B cell (primary cell): Measurements from ENCODE around the gene CCL28. TPM values are rescaled to one million over a fixed set of nuclear protein-coding genes. Genes with fewer than 3 reads are reported as not detected.
"Not testable (repeated sequence)": the region's sequence is repeated elsewhere in the genome, so short reads cannot be mapped to it uniquely, and the experiment has no call there.

Experiments used
- ATAC-seq: fragments of 200-7000 bp; cut with Tn5 transposase; one replicate; pipeline ENCODE4 v1.10.0; 2021; ENCODE audit warnings: low read depth, mild to moderate bottlenecking, moderate number of reproducible peaks, moderate library complexity
- CTCF ChIA-PET: fragments of 350-600 bp; sonication (Branson Sonifier 250); formaldehyde crosslinking; loops from one replicate; lab custom pipeline; 2021; ENCODE audit warnings: antibody characterized with exemption, inconsistent platforms; lab: Charles Lee
- POLR2A ChIA-PET: fragments of 350-600 bp; sonication (Branson Sonifier 250); formaldehyde crosslinking; loops from one replicate; lab custom pipeline; 2021; ENCODE audit warnings: antibody characterized with exemption; lab: Charles Lee
- DNase-seq: peaks from one replicate; pipeline ENCODE4 v3.0.0; 2013
- H2AFZ ChIP-seq: 2 replicates; pipeline ENCODE4 v1.6.1; 2012; ENCODE audit warnings: mild to moderate bottlenecking, low read depth, low read length; ENCODE audit not compliant: insufficient read depth, poor library complexity, severe bottlenecking
- H3K27ac ChIP-seq, 2 donors: 1 replicate in 1 of 2; 2 replicates in 1 of 2; pipeline ENCODE4 v1.5.1; 2012 to 2013; ENCODE audit warnings: low read length in 2 of 2, mild to moderate bottlenecking in 2 of 2, moderate library complexity in 1 of 2
- H3K27me3 ChIP-seq, 4 experiments: fragments of 200-600 bp in 1 of 4; sonication (generic) in 1 of 4; replicated peaks in 1 of 4; 1 replicate in 2 of 4; 2 replicates in 2 of 4; pipeline versions ENCODE4 v1.6.1 to v1.7.0; 2013 to 2016; ENCODE audit warnings: low read length in 3 of 4, mild to moderate bottlenecking in 2 of 4, mixed read lengths in 1 of 4, moderate library complexity in 1 of 4; ENCODE audit not compliant: insufficient read depth in 4 of 4, control insufficient read depth in 3 of 4; ENCODE audit errors: control extremely low read depth in 1 of 4
- H3K36me3 ChIP-seq, 2 experiments: replicated peaks in 1 of 2; 1 replicate in 1 of 2; 2 replicates in 1 of 2; pipeline versions ENCODE4 v1.6.1 to v1.7.1; 2013; ENCODE audit warnings: low read length in 1 of 2; ENCODE audit not compliant: insufficient read depth in 2 of 2, control insufficient read depth in 1 of 2; ENCODE audit errors: control extremely low read depth in 1 of 2, extremely low read depth in 1 of 2
- H3K4me1 ChIP-seq, 2 donors: fragments of 200-600 bp in 1 of 2; sonication (generic) in 1 of 2; 1 replicate in 1 of 2; 2 replicates in 1 of 2; pipeline versions ENCODE4 v1.5.1 to v1.6.1; 2013 to 2017; ENCODE audit warnings: low read length in 2 of 2; ENCODE audit not compliant: control insufficient read depth in 2 of 2, insufficient read depth in 2 of 2
- H3K4me2 ChIP-seq: replicated peaks from 2 replicates; pipeline ENCODE3; 2012; ENCODE audit warnings: mild to moderate bottlenecking, low read depth, low read length; ENCODE audit not compliant: poor library complexity, severe bottlenecking
- H3K4me3 ChIP-seq, 5 experiments: fragments of 200-600 bp in 1 of 5; sonication (generic) in 1 of 5; 1 replicate in 3 of 5; 2 replicates in 2 of 5; pipeline versions ENCODE4 v1.5.1 to v1.7.0; 2011 to 2016; ENCODE audit warnings: low read length in 4 of 5, mild to moderate bottlenecking in 4 of 5, low read depth in 2 of 5, control low read depth in 1 of 5, moderate library complexity in 1 of 5; ENCODE audit not compliant: insufficient read depth in 1 of 5; ENCODE audit errors: control extremely low read depth in 1 of 5, extremely low read depth in 1 of 5
- H3K79me2 ChIP-seq: fragments of 200-600 bp; sonication (generic); one replicate; pipeline ENCODE4 v1.6.0; 2016; ENCODE audit warnings: low read length; ENCODE audit not compliant: control insufficient read depth, insufficient read depth
- H3K9ac ChIP-seq: fragments of 200-600 bp; sonication (generic); 2 replicates; pipeline ENCODE4 v1.6.1; 2017; ENCODE audit warnings: mild to moderate bottlenecking, low read length, moderate library complexity
- H3K9me3 ChIP-seq, 3 donors: one replicate each; pipeline versions ENCODE4 v1.6.1 to v1.7.1; 2013; ENCODE audit warnings: low read length in 2 of 3; ENCODE audit not compliant: control insufficient read depth in 2 of 3, insufficient read depth in 1 of 3; ENCODE audit errors: control extremely low read depth in 1 of 3
- H4K20me1 ChIP-seq: 2 replicates; pipeline ENCODE4 v1.6.0; 2012; ENCODE audit warnings: mild to moderate bottlenecking, low read length; ENCODE audit not compliant: insufficient read depth, control insufficient read depth, poor library complexity, severe bottlenecking
- H3K27ac Mint-ChIP-seq: one replicate; pipeline ENCODE4 v1.8.0; 2021; ENCODE audit warnings: mixed read lengths
- H3K27me3 Mint-ChIP-seq: one replicate; pipeline ENCODE4 v1.8.0; 2021; ENCODE audit warnings: mixed read lengths
- H3K4me1 Mint-ChIP-seq: one replicate; pipeline ENCODE4 v1.8.0; 2021; ENCODE audit warnings: mixed read lengths
- H3K4me3 Mint-ChIP-seq: one replicate; pipeline ENCODE4 v1.8.0; 2021; ENCODE audit warnings: mixed read lengths
- H3K9me3 Mint-ChIP-seq: one replicate; pipeline ENCODE4 v1.8.0; 2022; ENCODE audit warnings: mixed read lengths; ENCODE audit not compliant: insufficient read depth
- CTCF ChIP-seq: fragments of 200-600 bp; IDR thresholded peaks from one replicate; pipeline ENCODE4 v1.8.0; 2022; ENCODE audit warnings: antibody characterized with exemption, mild to moderate bottlenecking
- EZH2 ChIP-seq: IDR thresholded peaks from 2 replicates; pipeline ENCODE4 v1.6.1; 2012; ENCODE audit warnings: borderline replicate concordance, low read depth, mild to moderate bottlenecking, moderate library complexity, low read length; ENCODE audit not compliant: insufficient read depth, poor library complexity, severe bottlenecking
- WGBS: methylation state at CpG from one replicate; pipeline ENCODE4 v1.1.5; 2013; ENCODE audit warnings: missing lambda C conversion rate; ENCODE audit not compliant: insufficient coverage; 5-methylcytosine and 5-hydroxymethylcytosine counted together
- intact Hi-C: fragments of 100-400 bp; cut with micrococcal nuclease; formaldehyde crosslinking; loops from one replicate; pipeline ENCODE4 v1.10.0; 2022
- polyA plus RNA-seq: library from polyadenylated mRNA; depleted of rRNA; stranded (reverse); fragments of >200 nt; gene quantifications from 2 replicates; pipeline ENCODE4 v1.2.3, GENCODE V29; 2012
- total RNA-seq, 2 donors: library from RNA; stranded (reverse); fragments of 120-200 nt in 1 of 2; gene quantifications; 1 replicate in 1 of 2; 2 replicates in 1 of 2; pipeline versions ENCODE4 v1.2.3 to v1.2.4, GENCODE V29; 2013 to 2022

CCL28 gene
- total and polyA plus RNA-seq, 2 donors (not counting 1 experiment from before 2014, with no cell fraction given) = 18.6 to 18.7 TPM

- H3K4me3 Mint-ChIP-seq = no peak overlapping the region
- Histone ChIP-seq H2AFZ (no peak overlapping the region), H3K4me1 (no peaks in the 10 kb centered on the region), H3K4me2 (no peak overlapping the region), H3K4me3 (no peak overlapping the region), H4K20me1 (no peaks in the 10 kb centered on the region), H3K27ac (no peak overlapping the region), H3K27me3 (no peaks in the 10 kb centered on the region), H3K36me3 (no peaks in the 10 kb centered on the region), H3K9ac (no peak overlapping the region), H3K9me3 (no peaks in the 10 kb centered on the region), H3K79me2 (no peaks in the 10 kb centered on the region)
- H3K27ac Mint-ChIP-seq = no peak overlapping the region
- no peaks in the 10 kb centered on the region for H3K27me3 Mint-ChIP-seq
- ChIA-PET CTCF (no interaction called here), POLR2A (no interaction called here)
- DNase-seq (no peak), ATAC-seq (no peak)
- WGBS = no CpG with 5 or more reads among the region's 2 CpGs
- H3K4me1 Mint-ChIP-seq = no peaks in the 10 kb centered on the region
- H3K9me3 Mint-ChIP-seq = peaks cover 5% of the 10 kb centered on the region
- intact Hi-C loops = no loop called here
- TF ChIP-seq CTCF (no peak), EZH2 (no peak)
These were observed 2.4 kb downstream of the CCL28 start for GRCh38 chr5:43409809-43410271.

- POLR2A ChIA-PET, H3K4me2 ChIP-seq, H3K9me3 Mint-ChIP-seq, H3K4me1 ChIP-seq, H3K27me3 Mint-ChIP-seq, H3K4me3 ChIP-seq, CTCF ChIA-PET, ATAC-seq, H3K4me3 Mint-ChIP-seq, H3K27ac ChIP-seq, H2AFZ ChIP-seq, H3K9ac ChIP-seq, intact Hi-C loops, H3K9me3 ChIP-seq, H3K27ac Mint-ChIP-seq, H3K36me3 ChIP-seq, H3K4me1 Mint-ChIP-seq, H3K27me3 ChIP-seq, H4K20me1 ChIP-seq, DNase-seq, H3K79me2 ChIP-seq: not testable (repeated sequence)
- WGBS = 93% methylated on average over 11 of the region's 16 CpGs
These were observed 9.6 kb downstream of the CCL28 start for GRCh38 chr5:43402524-43403066.
